Keratinocyte (primary cell): Measurements from ENCODE around the gene ZNF804B. TPM values are rescaled to one million over a fixed set of nuclear protein-coding genes. Genes with fewer than 3 reads are reported as not detected.

ENCODE experiments used
- DNase-seq: peaks from one replicate; pipeline ENCODE4 v3.0.0-alpha.2; 2011; ENCODE audit warnings: low read depth, missing footprints, low spot score
- FAIRE-seq: peaks from 2 replicates; lab custom pipeline; 2011; peaks lifted over from hg19 to GRCh38; lab: Jason Lieb, UNC
- H2AFZ ChIP-seq: 2 replicates; pipeline ENCODE4 v1.6.0; 2012; ENCODE audit warnings: low read length, control low read depth, inconsistent platforms; ENCODE audit not compliant: control insufficient read depth
- H3K27ac ChIP-seq: 2 replicates; pipeline ENCODE4 v1.5.1; 2011; ENCODE audit warnings: low read length; ENCODE audit not compliant: control insufficient read depth, insufficient read depth
- H3K27me3 ChIP-seq: 3 replicates; pipeline ENCODE4 v1.6.0; 2011; ENCODE audit warnings: low read length; ENCODE audit not compliant: control insufficient read depth, insufficient read depth; ENCODE audit errors: extremely low read depth
- H3K36me3 ChIP-seq, 2 experiments: 2 replicates in 1 of 2; 3 replicates in 1 of 2; pipeline ENCODE4 v1.5.1; 2011; ENCODE audit warnings: low read length in 2 of 2, mild to moderate bottlenecking in 1 of 2; ENCODE audit not compliant: control insufficient read depth in 2 of 2, insufficient read depth in 2 of 2; ENCODE audit errors: extremely low read depth in 1 of 2
- H3K4me1 ChIP-seq: 3 replicates; pipeline ENCODE4 v1.5.1; 2011; ENCODE audit warnings: low read length; ENCODE audit not compliant: control insufficient read depth, insufficient read depth; ENCODE audit errors: extremely low read depth
- H3K4me2 ChIP-seq: 3 replicates; pipeline ENCODE4 v1.6.0; 2011; ENCODE audit warnings: low read depth, low read length; ENCODE audit not compliant: control insufficient read depth, insufficient read depth; ENCODE audit errors: extremely low read depth
- H3K4me3 ChIP-seq, 3 experiments: fragments of 200-600 bp in 1 of 3; sonication (generic) in 1 of 3; 2 replicates in 2 of 3; 3 replicates in 1 of 3; pipeline ENCODE4 v1.5.1; 2011 to 2016; ENCODE audit warnings: low read length in 3 of 3, mild to moderate bottlenecking in 3 of 3, control low read depth in 2 of 3, inconsistent platforms in 1 of 3, low read depth in 1 of 3, mixed read lengths in 1 of 3, mixed run types in 1 of 3, moderate library complexity in 1 of 3; ENCODE audit not compliant: control insufficient read depth in 2 of 3, insufficient read depth in 2 of 3; ENCODE audit errors: extremely low read depth in 1 of 3
- H3K79me2 ChIP-seq: 2 replicates; pipeline ENCODE4 v1.6.0; 2012; ENCODE audit warnings: low read length; ENCODE audit not compliant: control insufficient read depth, insufficient read depth
- H3K9ac ChIP-seq: 3 replicates; pipeline ENCODE4 v1.6.0; 2011; ENCODE audit warnings: low read length; ENCODE audit not compliant: control insufficient read depth, insufficient read depth; ENCODE audit errors: extremely low read depth
- H3K9me1 ChIP-seq: 3 replicates; pipeline ENCODE4 v1.6.0; 2011; ENCODE audit warnings: low read length; ENCODE audit not compliant: control insufficient read depth, insufficient read depth; ENCODE audit errors: extremely low read depth
- H3K9me3 ChIP-seq: 2 replicates; pipeline ENCODE4 v1.5.1; 2012; ENCODE audit warnings: low read depth, low read length; ENCODE audit not compliant: control insufficient read depth
- H4K20me1 ChIP-seq: 3 replicates; pipeline ENCODE4 v1.6.0; 2011; ENCODE audit warnings: low read length; ENCODE audit not compliant: control insufficient read depth, insufficient read depth; ENCODE audit errors: extremely low read depth
- CTCF ChIP-seq, 3 experiments: IDR thresholded peaks in 1 of 3; conservative IDR thresholded peaks in 1 of 3; optimal IDR thresholded peaks in 1 of 3; 2 replicates in 2 of 3; 3 replicates in 1 of 3; pipeline versions ENCODE3 to v1.5.1; 2011; ENCODE audit warnings: low read length in 3 of 3, mild to moderate bottlenecking in 3 of 3, moderate library complexity in 2 of 3, control low read depth in 1 of 3, inconsistent platforms in 1 of 3; ENCODE audit not compliant: insufficient read depth in 2 of 3; ENCODE audit errors: extremely low read depth in 1 of 3
- EZH2 ChIP-seq: IDR thresholded peaks from one replicate; pipeline ENCODE4 v1.6.1; 2012; ENCODE audit warnings: inconsistent platforms, mild to moderate bottlenecking, low read length, moderate library complexity
- dilution Hi-C: fragments of 300-500 bp; cut with MboI; formaldehyde crosslinking; loops from one replicate; pipeline ENCODE4 v1.7.0; 2020; ENCODE audit warnings: low sequenced_read_pairs; ENCODE audit not compliant: extremely low pct_ligation_motif_present
- polyA plus RNA-seq, 5 experiments: library from polyadenylated mRNA; depleted of rRNA in 3 of 5; stranded (reverse) in 3 of 5; stranded (forward) in 1 of 5; unstranded in 1 of 5; fragments of >200 nt; gene quantifications; 1 replicate in 1 of 5; 2 replicates in 3 of 5; 3 replicates in 1 of 5; pipeline versions ENCODE4 v1.2.1 to v1.2.3, GENCODE V29; 2011 to 2012; ENCODE audit warnings: missing spikeins in 2 of 5, low read depth in 1 of 5, low replicate concordance in 1 of 5

Gene ZNF804B
- polyA plus RNA-seq, 1 donor (not counting 4 experiments of a cell fraction or from before 2014, with no cell fraction given), result not detected

- Histone ChIP-seq H3K9ac (no peak overlapping the region), H3K4me3 (no peak overlapping the region), H3K27ac (no peak overlapping the region), H3K9me3 (no peaks in the 10 kb centered on the region), H2AFZ (no peak overlapping the region), H3K9me1 (no peaks in the 10 kb centered on the region), H3K4me1 (no peaks in the 10 kb centered on the region), H3K27me3 (no peaks in the 10 kb centered on the region), H3K36me3 (no peaks in the 10 kb centered on the region), H4K20me1 (no peaks in the 10 kb centered on the region), H3K79me2 (no peaks in the 10 kb centered on the region), H3K4me2 (no peak overlapping the region)
- FAIRE-seq (no peak), DNase-seq (no peak)
- dilution Hi-C loops, result no loop called here
- no peak for TF ChIP-seq EZH2
- no peak for TF ChIP-seq CTCF (optimal IDR thresholded peaks at IDR 0.05 in 1 of 3, IDR thresholded peaks at IDR 0.05 in 1 of 3, conservative IDR thresholded peaks at IDR 0.05 in 1 of 3; ENCODE audit: extremely low read depth in 1 of 3, insufficient read depth in 2 of 3, low read length in 3 of 3)
Observed at GRCh38 chr7:88929719-88930118, 170.2 kb downstream of the ZNF804B start.

- Histone ChIP-seq H4K20me1 (no peaks in the 10 kb centered on the region), H3K4me3 (no peak overlapping the region), H3K27ac (no peak overlapping the region), H2AFZ (no peak overlapping the region), H3K36me3 (no peaks in the 10 kb centered on the region), H3K4me2 (no peak overlapping the region), H3K27me3 (no peaks in the 10 kb centered on the region), H3K79me2 (no peaks in the 10 kb centered on the region), H3K4me1 (no peaks in the 10 kb centered on the region), H3K9me1 (no peaks in the 10 kb centered on the region), H3K9ac (no peak overlapping the region), H3K9me3 (no peaks in the 10 kb centered on the region)
- TF ChIP-seq EZH2 (no peak), CTCF (optimal IDR thresholded peaks at IDR 0.05 in 1 of 3, IDR thresholded peaks at IDR 0.05 in 1 of 3, conservative IDR thresholded peaks at IDR 0.05 in 1 of 3; ENCODE audit: extremely low read depth in 1 of 3, insufficient read depth in 2 of 3, low read length in 3 of 3) (no peak)
- no peak for FAIRE-seq
- no peak for DNase-seq
- dilution Hi-C loops, result no loop called here
Observed at GRCh38 chr7:88933285-88933684, 173.8 kb downstream of the ZNF804B start.
